HEK293 (cell line): ENCODE results near the gene SSTR3.

Experiments
- BCL11A ChIP-seq: fragments of 450-650 bp; formaldehyde crosslinking; IDR thresholded peaks from 2 replicates; pipeline ENCODE4 v1.5.1; 2016; ENCODE audit warnings: low read depth, missing biosample characterization, missing genetic modification characterization
- GLIS1 ChIP-seq: fragments of 450-650 bp; formaldehyde crosslinking; IDR thresholded peaks from 2 replicates; pipeline ENCODE4 v1.5.1; 2016; ENCODE audit warnings: missing biosample characterization, missing genetic modification characterization
- HOXA7 ChIP-seq: sonication (generic); formaldehyde crosslinking; IDR thresholded peaks from 2 replicates; pipeline ENCODE4 v1.8.1; 2022; ENCODE audit warnings: missing genetic modification reagents, borderline replicate concordance
- RBAK ChIP-seq: fragments of 450-650 bp; formaldehyde crosslinking; IDR thresholded peaks from 2 replicates; pipeline ENCODE4 v1.5.1; 2016; ENCODE audit warnings: missing biosample characterization, missing genetic modification characterization
- ZNF138 ChIP-seq: fragments of 450-650 bp; formaldehyde crosslinking; IDR thresholded peaks from 2 replicates; pipeline ENCODE4 v1.5.1; 2016; ENCODE audit warnings: missing biosample characterization, missing genetic modification characterization, borderline replicate concordance
- ZNF146 ChIP-seq: fragments of 450-650 bp; formaldehyde crosslinking; IDR thresholded peaks from 2 replicates; pipeline ENCODE4 v1.5.1; 2016; ENCODE audit warnings: missing biosample characterization, missing genetic modification characterization
- ZNF155 ChIP-seq: fragments of 450-650 bp; formaldehyde crosslinking; IDR thresholded peaks from 2 replicates; pipeline ENCODE4 v1.5.1; 2016; ENCODE audit warnings: missing biosample characterization, missing genetic modification characterization
- ZNF157 ChIP-seq: fragments of 450-650 bp; formaldehyde crosslinking; IDR thresholded peaks from 2 replicates; pipeline ENCODE4 v1.5.1; 2016; ENCODE audit warnings: missing biosample characterization, missing genetic modification characterization
- ZNF169 ChIP-seq: fragments of 450-650 bp; formaldehyde crosslinking; IDR thresholded peaks from 2 replicates; pipeline ENCODE4 v1.5.1; 2016; ENCODE audit warnings: missing biosample characterization, missing genetic modification characterization
- ZNF174 ChIP-seq: fragments of 450-650 bp; formaldehyde crosslinking; IDR thresholded peaks from 2 replicates; pipeline ENCODE4 v1.5.0; 2017; ENCODE audit warnings: missing biosample characterization, mild to moderate bottlenecking, missing genetic modification characterization
- ZNF175 ChIP-seq: fragments of 450-650 bp; formaldehyde crosslinking; IDR thresholded peaks from 2 replicates; pipeline ENCODE4 v1.5.1; 2016; ENCODE audit warnings: missing biosample characterization, missing genetic modification characterization
- ZNF266 ChIP-seq: fragments of 450-650 bp; formaldehyde crosslinking; IDR thresholded peaks from 2 replicates; pipeline ENCODE4 v1.5.1; 2016; ENCODE audit warnings: missing biosample characterization, missing genetic modification characterization, low read depth
- ZNF311 ChIP-seq: fragments of 450-650 bp; formaldehyde crosslinking; IDR thresholded peaks from 2 replicates; pipeline ENCODE4 v1.5.1; 2017; ENCODE audit warnings: missing biosample characterization, missing genetic modification characterization, borderline replicate concordance
- ZNF37A ChIP-seq: fragments of 450-650 bp; IDR thresholded peaks from 2 replicates; pipeline ENCODE4 v1.5.1; 2018; ENCODE audit warnings: missing biosample characterization, missing genetic modification characterization
- ZNF426 ChIP-seq: fragments of 450-650 bp; formaldehyde crosslinking; IDR thresholded peaks from 2 replicates; pipeline ENCODE4 v1.5.1; 2017; ENCODE audit warnings: missing biosample characterization, missing genetic modification characterization, mild to moderate bottlenecking, inconsistent platforms, moderate library complexity
- ZNF596 ChIP-seq: fragments of 450-650 bp; IDR thresholded peaks from 2 replicates; pipeline ENCODE4 v1.5.0; 2018; ENCODE audit warnings: missing biosample characterization, mild to moderate bottlenecking, missing genetic modification characterization, moderate library complexity
- ZNF768 ChIP-seq: fragments of 450-650 bp; formaldehyde crosslinking; IDR thresholded peaks from 2 replicates; pipeline ENCODE4 v1.5.1; 2018; ENCODE audit warnings: missing biosample characterization, mild to moderate bottlenecking, missing genetic modification characterization
- ZNF792 ChIP-seq: fragments of 450-650 bp; formaldehyde crosslinking; IDR thresholded peaks from 2 replicates; pipeline ENCODE4 v1.5.1; 2016; ENCODE audit warnings: missing biosample characterization, missing genetic modification characterization
- TF ChIP-seq, protein P1 (sequence below): fragments of 450-650 bp; formaldehyde crosslinking; IDR thresholded peaks from 2 replicates; pipeline ENCODE4 v1.5.0; 2017; ENCODE audit warnings: missing biosample characterization, missing genetic modification characterization, borderline replicate concordance
- TF ChIP-seq, protein P2 (sequence below): fragments of 450-650 bp; formaldehyde crosslinking; IDR thresholded peaks from 2 replicates; pipeline ENCODE4 v1.5.1; 2016; ENCODE audit warnings: missing biosample characterization, missing genetic modification characterization
- TF ChIP-seq, protein P3 (sequence below): IDR thresholded peaks from 2 replicates; pipeline ENCODE4 v1.6.1; 2011; ENCODE audit warnings: mild to moderate bottlenecking, low read depth, low read length, borderline replicate concordance
- TF ChIP-seq, protein P4 (sequence below): fragments of 450-650 bp; formaldehyde crosslinking; IDR thresholded peaks from 2 replicates; pipeline ENCODE4 v1.5.1; 2016; ENCODE audit warnings: missing biosample characterization, missing genetic modification characterization
- TF ChIP-seq, protein P5 (sequence below): fragments of 450-650 bp; formaldehyde crosslinking; IDR thresholded peaks from 2 replicates; pipeline ENCODE4 v1.5.1; 2017; ENCODE audit warnings: missing biosample characterization, missing genetic modification characterization
- TF ChIP-seq, protein P6 (sequence below): fragments of 450-650 bp; formaldehyde crosslinking; IDR thresholded peaks from 2 replicates; pipeline ENCODE4 v1.5.1; 2016; ENCODE audit warnings: missing biosample characterization, missing genetic modification characterization
- TF ChIP-seq, protein P7 (sequence below): fragments of 450-650 bp; formaldehyde crosslinking; IDR thresholded peaks from 2 replicates; pipeline ENCODE4 v1.5.1; 2016; ENCODE audit warnings: missing biosample characterization, missing genetic modification characterization, low read depth
- TF ChIP-seq, protein P8 (sequence below): fragments of 450-650 bp; IDR thresholded peaks from 2 replicates; pipeline ENCODE4 v1.5.1; 2018; ENCODE audit warnings: missing biosample characterization, missing genetic modification characterization

Gene SSTR3

DNA sequence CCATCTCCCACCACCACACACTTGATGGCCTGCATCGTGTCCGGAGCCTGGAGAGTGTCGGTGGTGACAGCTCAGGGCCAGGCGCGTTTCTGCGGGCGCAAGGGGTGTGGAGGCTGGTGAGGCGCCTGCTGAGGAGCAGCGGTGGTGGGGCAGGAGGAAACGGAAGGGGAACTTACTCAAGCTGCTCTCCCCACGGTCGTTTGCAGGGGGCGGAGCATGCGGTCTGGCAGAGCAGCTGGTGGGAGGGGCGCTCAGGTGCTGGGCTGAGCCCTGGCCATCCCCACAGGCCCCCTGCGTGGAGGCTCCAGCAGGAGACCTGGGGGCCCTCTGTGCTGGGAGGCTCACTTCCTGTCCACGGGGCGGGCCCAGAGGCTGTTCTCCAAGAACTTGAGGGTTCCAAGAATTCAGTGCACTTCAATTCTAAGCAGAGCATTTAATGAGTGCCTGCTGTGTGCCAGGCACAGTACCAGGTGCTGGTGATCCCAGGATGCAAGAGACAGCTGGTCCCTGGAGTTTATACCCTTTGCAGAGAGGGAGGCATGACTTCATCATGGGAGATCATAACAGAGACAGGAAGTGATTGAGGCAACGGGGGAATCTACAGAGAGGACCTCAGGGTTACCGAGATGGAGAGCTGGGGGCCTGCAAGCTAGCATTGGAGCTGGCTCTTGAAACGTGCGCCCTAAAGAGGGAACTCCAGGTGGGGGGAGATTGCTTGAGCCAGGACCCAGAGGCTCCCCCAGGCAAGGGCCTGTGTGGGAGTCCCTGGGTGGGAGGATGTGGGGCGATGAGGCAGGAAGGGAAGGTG, 32.0 kb upstream of the SSTR3 start, which contains the start of gene RAC2 (continued):
- TF ChIP-seq, protein P1, sequence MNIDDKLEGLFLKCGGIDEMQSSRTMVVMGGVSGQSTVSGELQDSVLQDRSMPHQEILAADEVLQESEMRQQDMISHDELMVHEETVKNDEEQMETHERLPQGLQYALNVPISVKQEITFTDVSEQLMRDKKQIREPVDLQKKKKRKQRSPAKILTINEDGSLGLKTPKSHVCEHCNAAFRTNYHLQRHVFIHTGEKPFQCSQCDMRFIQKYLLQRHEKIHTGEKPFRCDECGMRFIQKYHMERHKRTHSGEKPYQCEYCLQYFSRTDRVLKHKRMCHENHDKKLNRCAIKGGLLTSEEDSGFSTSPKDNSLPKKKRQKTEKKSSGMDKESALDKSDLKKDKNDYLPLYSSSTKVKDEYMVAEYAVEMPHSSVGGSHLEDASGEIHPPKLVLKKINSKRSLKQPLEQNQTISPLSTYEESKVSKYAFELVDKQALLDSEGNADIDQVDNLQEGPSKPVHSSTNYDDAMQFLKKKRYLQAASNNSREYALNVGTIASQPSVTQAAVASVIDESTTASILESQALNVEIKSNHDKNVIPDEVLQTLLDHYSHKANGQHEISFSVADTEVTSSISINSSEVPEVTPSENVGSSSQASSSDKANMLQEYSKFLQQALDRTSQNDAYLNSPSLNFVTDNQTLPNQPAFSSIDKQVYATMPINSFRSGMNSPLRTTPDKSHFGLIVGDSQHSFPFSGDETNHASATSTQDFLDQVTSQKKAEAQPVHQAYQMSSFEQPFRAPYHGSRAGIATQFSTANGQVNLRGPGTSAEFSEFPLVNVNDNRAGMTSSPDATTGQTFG (tag by site-specific recombination), result no peak
- TF ChIP-seq ZNF311 (tag by site-specific recombination) (no peak), ZNF157 (no peak), ZNF174 (no peak), ZNF37A (tag by site-specific recombination) (no peak), ZNF169 (tag by site-specific recombination) (no peak), ZNF266 (no peak), ZNF596 (tag by site-specific recombination) (no peak), ZNF175 (tag by site-specific recombination) (no peak), ZNF792 (0 out of 2 replicates have a peak, but pooled peaks have one; percentile 73), ZNF426 (tag by site-specific recombination) (no peak), RBAK (tag by site-specific recombination) (no peak), GLIS1 (tag by site-specific recombination) (peak; percentile 97), ZNF146 (no peak), ZNF138 (no peak), ZNF768 (no peak), HOXA7 (no peak), ZNF155 (no peak), BCL11A (no peak)
- TF ChIP-seq, protein P2, sequence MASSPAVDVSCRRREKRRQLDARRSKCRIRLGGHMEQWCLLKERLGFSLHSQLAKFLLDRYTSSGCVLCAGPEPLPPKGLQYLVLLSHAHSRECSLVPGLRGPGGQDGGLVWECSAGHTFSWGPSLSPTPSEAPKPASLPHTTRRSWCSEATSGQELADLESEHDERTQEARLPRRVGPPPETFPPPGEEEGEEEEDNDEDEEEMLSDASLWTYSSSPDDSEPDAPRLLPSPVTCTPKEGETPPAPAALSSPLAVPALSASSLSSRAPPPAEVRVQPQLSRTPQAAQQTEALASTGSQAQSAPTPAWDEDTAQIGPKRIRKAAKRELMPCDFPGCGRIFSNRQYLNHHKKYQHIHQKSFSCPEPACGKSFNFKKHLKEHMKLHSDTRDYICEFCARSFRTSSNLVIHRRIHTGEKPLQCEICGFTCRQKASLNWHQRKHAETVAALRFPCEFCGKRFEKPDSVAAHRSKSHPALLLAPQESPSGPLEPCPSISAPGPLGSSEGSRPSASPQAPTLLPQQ (tag by site-specific recombination), result no peak
- TF ChIP-seq, protein P3, sequence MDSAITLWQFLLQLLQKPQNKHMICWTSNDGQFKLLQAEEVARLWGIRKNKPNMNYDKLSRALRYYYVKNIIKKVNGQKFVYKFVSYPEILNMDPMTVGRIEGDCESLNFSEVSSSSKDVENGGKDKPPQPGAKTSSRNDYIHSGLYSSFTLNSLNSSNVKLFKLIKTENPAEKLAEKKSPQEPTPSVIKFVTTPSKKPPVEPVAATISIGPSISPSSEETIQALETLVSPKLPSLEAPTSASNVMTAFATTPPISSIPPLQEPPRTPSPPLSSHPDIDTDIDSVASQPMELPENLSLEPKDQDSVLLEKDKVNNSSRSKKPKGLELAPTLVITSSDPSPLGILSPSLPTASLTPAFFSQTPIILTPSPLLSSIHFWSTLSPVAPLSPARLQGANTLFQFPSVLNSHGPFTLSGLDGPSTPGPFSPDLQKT, result no peak
- TF ChIP-seq, protein P4, sequence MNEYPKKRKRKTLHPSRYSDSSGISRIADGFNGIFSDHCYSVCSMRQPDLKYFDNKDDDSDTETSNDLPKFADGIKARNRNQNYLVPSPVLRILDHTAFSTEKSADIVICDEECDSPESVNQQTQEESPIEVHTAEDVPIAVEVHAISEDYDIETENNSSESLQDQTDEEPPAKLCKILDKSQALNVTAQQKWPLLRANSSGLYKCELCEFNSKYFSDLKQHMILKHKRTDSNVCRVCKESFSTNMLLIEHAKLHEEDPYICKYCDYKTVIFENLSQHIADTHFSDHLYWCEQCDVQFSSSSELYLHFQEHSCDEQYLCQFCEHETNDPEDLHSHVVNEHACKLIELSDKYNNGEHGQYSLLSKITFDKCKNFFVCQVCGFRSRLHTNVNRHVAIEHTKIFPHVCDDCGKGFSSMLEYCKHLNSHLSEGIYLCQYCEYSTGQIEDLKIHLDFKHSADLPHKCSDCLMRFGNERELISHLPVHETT (tag by site-specific recombination), result no peak
- TF ChIP-seq, protein P5, sequence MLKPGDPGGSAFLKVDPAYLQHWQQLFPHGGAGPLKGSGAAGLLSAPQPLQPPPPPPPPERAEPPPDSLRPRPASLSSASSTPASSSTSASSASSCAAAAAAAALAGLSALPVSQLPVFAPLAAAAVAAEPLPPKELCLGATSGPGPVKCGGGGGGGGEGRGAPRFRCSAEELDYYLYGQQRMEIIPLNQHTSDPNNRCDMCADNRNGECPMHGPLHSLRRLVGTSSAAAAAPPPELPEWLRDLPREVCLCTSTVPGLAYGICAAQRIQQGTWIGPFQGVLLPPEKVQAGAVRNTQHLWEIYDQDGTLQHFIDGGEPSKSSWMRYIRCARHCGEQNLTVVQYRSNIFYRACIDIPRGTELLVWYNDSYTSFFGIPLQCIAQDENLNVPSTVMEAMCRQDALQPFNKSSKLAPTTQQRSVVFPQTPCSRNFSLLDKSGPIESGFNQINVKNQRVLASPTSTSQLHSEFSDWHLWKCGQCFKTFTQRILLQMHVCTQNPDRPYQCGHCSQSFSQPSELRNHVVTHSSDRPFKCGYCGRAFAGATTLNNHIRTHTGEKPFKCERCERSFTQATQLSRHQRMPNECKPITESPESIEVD (tag by site-specific recombination), result no peak
- TF ChIP-seq, protein P6, sequence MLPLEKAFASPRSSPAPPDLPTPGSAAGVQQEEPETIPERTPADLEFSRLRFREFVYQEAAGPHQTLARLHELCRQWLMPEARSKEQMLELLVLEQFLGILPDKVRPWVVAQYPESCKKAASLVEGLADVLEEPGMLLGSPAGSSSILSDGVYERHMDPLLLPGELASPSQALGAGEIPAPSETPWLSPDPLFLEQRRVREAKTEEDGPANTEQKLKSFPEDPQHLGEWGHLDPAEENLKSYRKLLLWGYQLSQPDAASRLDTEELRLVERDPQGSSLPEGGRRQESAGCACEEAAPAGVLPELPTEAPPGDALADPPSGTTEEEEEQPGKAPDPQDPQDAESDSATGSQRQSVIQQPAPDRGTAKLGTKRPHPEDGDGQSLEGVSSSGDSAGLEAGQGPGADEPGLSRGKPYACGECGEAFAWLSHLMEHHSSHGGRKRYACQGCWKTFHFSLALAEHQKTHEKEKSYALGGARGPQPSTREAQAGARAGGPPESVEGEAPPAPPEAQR (tag by site-specific recombination), result no peak
- TF ChIP-seq, protein P7, sequence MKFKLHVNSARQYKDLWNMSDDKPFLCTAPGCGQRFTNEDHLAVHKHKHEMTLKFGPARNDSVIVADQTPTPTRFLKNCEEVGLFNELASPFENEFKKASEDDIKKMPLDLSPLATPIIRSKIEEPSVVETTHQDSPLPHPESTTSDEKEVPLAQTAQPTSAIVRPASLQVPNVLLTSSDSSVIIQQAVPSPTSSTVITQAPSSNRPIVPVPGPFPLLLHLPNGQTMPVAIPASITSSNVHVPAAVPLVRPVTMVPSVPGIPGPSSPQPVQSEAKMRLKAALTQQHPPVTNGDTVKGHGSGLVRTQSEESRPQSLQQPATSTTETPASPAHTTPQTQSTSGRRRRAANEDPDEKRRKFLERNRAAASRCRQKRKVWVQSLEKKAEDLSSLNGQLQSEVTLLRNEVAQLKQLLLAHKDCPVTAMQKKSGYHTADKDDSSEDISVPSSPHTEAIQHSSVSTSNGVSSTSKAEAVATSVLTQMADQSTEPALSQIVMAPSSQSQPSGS (tag by site-specific recombination), result no peak
- TF ChIP-seq, protein P8, sequence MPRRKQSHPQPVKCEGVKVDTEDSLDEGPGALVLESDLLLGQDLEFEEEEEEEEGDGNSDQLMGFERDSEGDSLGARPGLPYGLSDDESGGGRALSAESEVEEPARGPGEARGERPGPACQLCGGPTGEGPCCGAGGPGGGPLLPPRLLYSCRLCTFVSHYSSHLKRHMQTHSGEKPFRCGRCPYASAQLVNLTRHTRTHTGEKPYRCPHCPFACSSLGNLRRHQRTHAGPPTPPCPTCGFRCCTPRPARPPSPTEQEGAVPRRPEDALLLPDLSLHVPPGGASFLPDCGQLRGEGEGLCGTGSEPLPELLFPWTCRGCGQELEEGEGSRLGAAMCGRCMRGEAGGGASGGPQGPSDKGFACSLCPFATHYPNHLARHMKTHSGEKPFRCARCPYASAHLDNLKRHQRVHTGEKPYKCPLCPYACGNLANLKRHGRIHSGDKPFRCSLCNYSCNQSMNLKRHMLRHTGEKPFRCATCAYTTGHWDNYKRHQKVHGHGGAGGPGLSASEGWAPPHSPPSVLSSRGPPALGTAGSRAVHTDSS, result no peak
